Heart left ventricle (tissue), 16 donors: Measurements from ENCODE around the gene CCDC33. TPM values are rescaled to one million over a fixed set of nuclear protein-coding genes. Genes with fewer than 3 reads are reported as not detected.

Source experiments
- ATAC-seq, 4 donors: fragments of 200-7000 bp; cut with Tn5 transposase; one replicate each; pipeline ENCODE4 v1.9.1; 2020 to 2022; ENCODE audit warnings: moderate library complexity in 4 of 4, mild to moderate bottlenecking in 3 of 4, moderate number of reproducible peaks in 1 of 4
- DNase-seq, 5 donors: peaks; one replicate each; pipeline ENCODE4 v3.0.0-alpha.2; 2020
- H3K27ac ChIP-seq, 12 donors: fragments of 200-600 bp; sonication (generic) in 4 of 12; one replicate each; pipeline versions ENCODE4 v1.5.0 to v1.8.0; 2016 to 2022; ENCODE audit warnings: mild to moderate bottlenecking in 2 of 12
- H3K27me3 ChIP-seq, 9 donors: fragments of 200-600 bp; sonication (generic) in 2 of 9; one replicate each; pipeline versions ENCODE4 v1.5.1 to v1.8.0; 2016 to 2022; ENCODE audit warnings: mild to moderate bottlenecking in 3 of 9
- H3K36me3 ChIP-seq, 9 donors: fragments of 200-600 bp; sonication (generic) in 2 of 9; one replicate each; pipeline versions ENCODE4 v1.5.0 to v1.8.0; 2018 to 2022; ENCODE audit warnings: mild to moderate bottlenecking in 2 of 9
- H3K4me1 ChIP-seq, 12 donors: fragments of 200-600 bp; sonication (generic) in 4 of 12; one replicate each; pipeline versions ENCODE4 v1.5.0 to v1.8.0; 2016 to 2022; ENCODE audit warnings: mild to moderate bottlenecking in 3 of 12
- H3K4me3 ChIP-seq, 12 donors: fragments of 200-600 bp; sonication (generic) in 4 of 12; one replicate each; pipeline versions ENCODE4 v1.5.0 to v1.8.0; 2017 to 2022; ENCODE audit warnings: mild to moderate bottlenecking in 9 of 12, moderate library complexity in 4 of 12
- H3K9me3 ChIP-seq, 12 donors: fragments of 200-600 bp; sonication (generic) in 4 of 12; one replicate each; pipeline versions ENCODE4 v1.5.0 to v1.8.0; 2016 to 2022; ENCODE audit warnings: mild to moderate bottlenecking in 1 of 12
- POLR2A ChIP-seq, 2 donors: fragments of 450-650 bp; IDR thresholded peaks; one replicate each; pipeline ENCODE4 v1.6.1; 2017; ENCODE audit warnings: antibody characterized with exemption in 2 of 2, mild to moderate bottlenecking in 2 of 2, moderate library complexity in 2 of 2
- WGBS, 4 donors: extraction: QIAGEN DNeasy Blood & Tissue Kit in 2 of 4; methylation state at CpG; one replicate each; pipeline versions ENCODE4 v1.1.5 to v1.1.7; 2013 to 2018; 5-methylcytosine and 5-hydroxymethylcytosine counted together
- intact Hi-C, 10 donors: fragments of 100-400 bp; cut with DNase I; formaldehyde crosslinking; loops; one replicate each; pipeline versions ENCODE4 v1.11.1 to v1.14.2; 2022
- polyA plus RNA-seq, 2 donors: library from polyadenylated mRNA; stranded (reverse); fragments of 200-250 nt; gene quantifications; one replicate each; pipeline ENCODE4 v1.2.3, GENCODE V29; 2013
- total RNA-seq, 9 donors: library from RNA; depleted of rRNA in 2 of 9; stranded (reverse); fragments of >200 nt in 2 of 9; fragmentation: NEBNext Ultra II Directional in 3 of 9; extraction: Animal tissue kit (Norgen Biotek cat#: 25700) in 3 of 9; gene quantifications; one replicate each; pipeline versions ENCODE4 v1.1.0 to v1.2.4, GENCODE V29; 2016 to 2023
- TF ChIP-seq, protein P1 (sequence below), 12 donors: fragments of 200-600 bp; sonication (generic) in 4 of 12; IDR thresholded peaks; one replicate each; pipeline versions ENCODE4 v1.5.0 to v1.8.0; 2018 to 2022; ENCODE audit warnings: antibody characterized with exemption in 12 of 12, mild to moderate bottlenecking in 5 of 12
- donor health status: ischemic (EF 13 %, LVEDD 7.1; RV severe dilation, severe dysfunction).
- donor health status: healthy with polysubstance abuse.
- donor health status: DM: no; HTN: yes; CAD: no.
- donor health status: DM: no; HTN: no; CAD: no.
- donor health status: ischemic (EF 25% LVEDD 6.9; RV normal size, moderate dysfunction).
- donor health status: ischemic (EF 25% LVEDD 5.7; RV mildly dilated, moderate dysfunction).
- donor health status: healthy.
- donor health status: DM: yes; HTN: yes; CAD: no.
- donor health status: ischemic (EF 35%, LVEDD 5.7; RV mildly dilated, moderate dysfunction).
- donor health status: nonischemic (EF 11% LVEDD 7.7; RV severe dilation, severe dysfunction).
- donor health status: DM: yes; HTN: yes; CAD: no.
- donor health status: PGD.
- donor health status: ischemic (EF 29% LVEDD 5.4; RV normal size, mild dysfunction).
- donor health status: nonischemic (EF 23%, LVEDD 6.1; RV moderate dilation, normal function).

CCDC33 gene
- total and polyA plus RNA-seq, 11 donors, result 0.08 TPM; not detected in 10

- H3K4me3 ChIP-seq, result no peak overlapping the region
- H3K4me1 ChIP-seq, result peaks cover 0 to 47% (median 24%) of the 10 kb centered on the region in 12 donors
- intact Hi-C loops, result loop anchor here in 1 of 10 donors (5.0 kb wide), 1 partner anchor 386 kb away; no protein-coding TSS in a partner anchor
- DNase-seq (peak in 1 of 5 donors; percentile 37), ATAC-seq (no peak)
- WGBS, 4 donors, result 55 to 84% (median 79%) methylated on average over 5 of the region's 5 CpGs
- H3K9me3 ChIP-seq, result no peaks in the 10 kb centered on the region
- no peaks in the 10 kb centered on the region for H3K27me3 ChIP-seq
- H3K36me3 ChIP-seq, result no peaks in the 10 kb centered on the region
- TF ChIP-seq, protein P1, sequence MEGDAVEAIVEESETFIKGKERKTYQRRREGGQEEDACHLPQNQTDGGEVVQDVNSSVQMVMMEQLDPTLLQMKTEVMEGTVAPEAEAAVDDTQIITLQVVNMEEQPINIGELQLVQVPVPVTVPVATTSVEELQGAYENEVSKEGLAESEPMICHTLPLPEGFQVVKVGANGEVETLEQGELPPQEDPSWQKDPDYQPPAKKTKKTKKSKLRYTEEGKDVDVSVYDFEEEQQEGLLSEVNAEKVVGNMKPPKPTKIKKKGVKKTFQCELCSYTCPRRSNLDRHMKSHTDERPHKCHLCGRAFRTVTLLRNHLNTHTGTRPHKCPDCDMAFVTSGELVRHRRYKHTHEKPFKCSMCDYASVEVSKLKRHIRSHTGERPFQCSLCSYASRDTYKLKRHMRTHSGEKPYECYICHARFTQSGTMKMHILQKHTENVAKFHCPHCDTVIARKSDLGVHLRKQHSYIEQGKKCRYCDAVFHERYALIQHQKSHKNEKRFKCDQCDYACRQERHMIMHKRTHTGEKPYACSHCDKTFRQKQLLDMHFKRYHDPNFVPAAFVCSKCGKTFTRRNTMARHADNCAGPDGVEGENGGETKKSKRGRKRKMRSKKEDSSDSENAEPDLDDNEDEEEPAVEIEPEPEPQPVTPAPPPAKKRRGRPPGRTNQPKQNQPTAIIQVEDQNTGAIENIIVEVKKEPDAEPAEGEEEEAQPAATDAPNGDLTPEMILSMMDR (IDR thresholded peaks at IDR 0.05), result no peak
- no peak for TF ChIP-seq POLR2A (IDR thresholded peaks at IDR 0.05)
- H3K27ac ChIP-seq, result no peak overlapping the region
Measured at GRCh38 chr15:74381481-74381880, 145.4 kb downstream of the CCDC33 start.

- intact Hi-C loops, result loop anchor here (1.0 to 5.0 kb wide), 4 partner anchors 56 to 385 kb away; no protein-coding TSS in a partner anchor
- ATAC-seq (peak; percentile 71 to 87 (median 85)), DNase-seq (peak; percentile 82 to 90 (median 85))
- 40 to 45% (median 43%) methylated on average over 12 to 13 of the region's 13 CpGs for WGBS, 4 donors
- no peak overlapping the region for H3K27ac ChIP-seq
- TF ChIP-seq, protein P1 (IDR thresholded peaks at IDR 0.05), result peak; percentile 88 to 99 (median 96)
- no peak for TF ChIP-seq POLR2A (IDR thresholded peaks at IDR 0.05)
- no peaks in the 10 kb centered on the region for H3K36me3 ChIP-seq
- H3K9me3 ChIP-seq, result no peaks in the 10 kb centered on the region
- H3K27me3 ChIP-seq, result no peaks in the 10 kb centered on the region
- no peak overlapping the region for H3K4me3 ChIP-seq
- peaks cover 0 to 49% (median 28%) of the 10 kb centered on the region in 12 donors for H3K4me1 ChIP-seq
Measured at GRCh38 chr15:74382004-74382816, 146.1 kb downstream of the CCDC33 start.

- no peak for TF ChIP-seq POLR2A (IDR thresholded peaks at IDR 0.05)
- TF ChIP-seq, protein P1 (IDR thresholded peaks at IDR 0.05), result no peak
- WGBS, 4 donors, result 82 to 97% (median 97%) methylated on average over 4 of the region's 4 CpGs
- DNase-seq (peak in 1 of 5 donors; percentile 36), ATAC-seq (no peak)
- H3K4me1 ChIP-seq, result peaks cover 0 to 49% (median 28%) of the 10 kb centered on the region in 12 donors
- no peak overlapping the region for H3K4me3 ChIP-seq
- peak overlapping the region in 1 of 12 donors; percentile 1 for H3K27ac ChIP-seq
- H3K36me3 ChIP-seq, result no peaks in the 10 kb centered on the region
- H3K9me3 ChIP-seq, result no peaks in the 10 kb centered on the region
- intact Hi-C loops, result loop anchor here in 4 of 10 donors (2.0 to 5.0 kb wide), 2 partner anchors 56 to 384 kb away; no protein-coding TSS in a partner anchor
- no peaks in the 10 kb centered on the region for H3K27me3 ChIP-seq
Measured at GRCh38 chr15:74383286-74383685, 147.2 kb downstream of the CCDC33 start.
